IMR-90 (cell line): ENCODE results near the gene FAM124A. TPM values are rescaled to one million over a fixed set of nuclear protein-coding genes. Genes with fewer than 3 reads are reported as not detected.

Experiments
- ATAC-seq: fragments of 200-7000 bp; cut with Tn5 transposase; 2 replicates; pipeline ENCODE4 v1.9.1; 2020; ENCODE audit warnings: low read depth, mild to moderate bottlenecking, moderate library complexity
- BruUV-seq: library from RNA; stranded (reverse); fragments of 400-500 nt; replicated peaks from 2 replicates; lab custom pipeline; 2021; lab: Mats Ljungman, UMichigan
- CTCF ChIA-PET: fragments of 300-600 bp; formaldehyde crosslinking; extraction: SDS; loops from one replicate; lab custom pipeline; 2021; ENCODE audit warnings: antibody characterized with exemption; lab: Yijun Ruan, JAX
- POLR2A ChIA-PET: fragments of 300-600 bp; sonication (Branson Sonifier 250); formaldehyde crosslinking; loops from one replicate; lab custom pipeline; 2022; ENCODE audit warnings: antibody characterized with exemption; ENCODE audit not compliant: unreplicated experiment; lab: Charles Lee
- DNase-seq: peaks from one replicate; pipeline ENCODE4 v3.0.0; 2013
- H2AFZ ChIP-seq: replicated peaks from 2 replicates; pipeline ENCODE3; 2013; ENCODE audit warnings: low read length, mild to moderate bottlenecking; ENCODE audit not compliant: poor library complexity
- H2AK5ac ChIP-seq: 2 replicates; pipeline ENCODE4 v1.6.1; 2013; ENCODE audit warnings: low read depth, low read length, inconsistent platforms
- H2AK9ac ChIP-seq: replicated peaks from 2 replicates; pipeline ENCODE3; 2013; ENCODE audit warnings: mild to moderate bottlenecking, low read depth, low read length, moderate library complexity; ENCODE audit not compliant: poor library complexity
- H2BK120ac ChIP-seq: 2 replicates; pipeline ENCODE4 v1.6.1; 2013; ENCODE audit warnings: low read depth, low read length, inconsistent platforms
- H2BK15ac ChIP-seq: 3 replicates; pipeline ENCODE4 v1.6.1; 2013; ENCODE audit warnings: low read depth, low read length, inconsistent platforms
- H2BK20ac ChIP-seq: 2 replicates; pipeline ENCODE4 v1.6.1; 2013; ENCODE audit warnings: low read depth, mild to moderate bottlenecking, inconsistent platforms, low read length, moderate library complexity
- H2BK5ac ChIP-seq: 2 replicates; pipeline ENCODE4 v1.6.1; 2013; ENCODE audit warnings: mild to moderate bottlenecking, low read depth, low read length, inconsistent platforms; ENCODE audit not compliant: poor library complexity, severe bottlenecking
- H3K14ac ChIP-seq: replicated peaks from 2 replicates; pipeline ENCODE4 v1.6.1; 2013; ENCODE audit warnings: low read depth, low read length, inconsistent platforms
- H3K18ac ChIP-seq: 2 replicates; pipeline ENCODE4 v1.6.1; 2013; ENCODE audit warnings: low read depth, low read length, control low read depth
- H3K23ac ChIP-seq: 2 replicates; pipeline ENCODE4 v1.6.1; 2013; ENCODE audit warnings: low read depth, low read length, inconsistent platforms
- H3K27ac ChIP-seq: 2 replicates; pipeline ENCODE4 v1.5.1; 2013; ENCODE audit warnings: mild to moderate bottlenecking, control low read depth, low read length; ENCODE audit not compliant: insufficient read depth
- H3K27me3 ChIP-seq: 2 replicates; pipeline ENCODE4 v1.6.1; 2013; ENCODE audit warnings: low read length; ENCODE audit not compliant: control insufficient read depth, insufficient read depth
- H3K36me3 ChIP-seq: 2 replicates; pipeline ENCODE4 v1.6.1; 2013; ENCODE audit warnings: low read length, mixed read lengths; ENCODE audit not compliant: control insufficient read depth, insufficient read depth
- H3K4ac ChIP-seq: 2 replicates; pipeline ENCODE4 v1.6.1; 2013; ENCODE audit warnings: low read depth, low read length, inconsistent platforms
- H3K4me1 ChIP-seq: 2 replicates; pipeline ENCODE4 v1.6.1; 2013; ENCODE audit warnings: low read length, mixed read lengths; ENCODE audit not compliant: control insufficient read depth, insufficient read depth
- H3K4me2 ChIP-seq: 2 replicates; pipeline ENCODE4 v1.6.1; 2013; ENCODE audit warnings: low read depth, mild to moderate bottlenecking, control low read depth, low read length, moderate library complexity
- H3K4me3 ChIP-seq: 2 replicates; pipeline ENCODE4 v1.5.1; 2013; ENCODE audit warnings: low read depth, mild to moderate bottlenecking, control low read depth, low read length, moderate library complexity; ENCODE audit not compliant: insufficient read depth
- H3K56ac ChIP-seq: 2 replicates; pipeline ENCODE4 v1.6.1; 2013; ENCODE audit warnings: low read length, inconsistent platforms; ENCODE audit not compliant: insufficient read depth; ENCODE audit errors: extremely low read depth
- H3K79me1 ChIP-seq, 2 experiments: 2 replicates each; pipeline ENCODE4 v1.6.1; 2013; ENCODE audit warnings: low read length in 2 of 2, inconsistent platforms in 1 of 2, low read depth in 1 of 2
- H3K9ac ChIP-seq: 2 replicates; pipeline ENCODE4 v1.6.1; 2013; ENCODE audit warnings: low read depth, low read length, control low read depth
- H3K9me1 ChIP-seq: 2 replicates; pipeline ENCODE4 v1.6.1; 2013; ENCODE audit warnings: low read length, inconsistent platforms; ENCODE audit not compliant: insufficient read depth
- H3K9me3 ChIP-seq: 2 replicates; pipeline ENCODE4 v1.6.1; 2013; ENCODE audit warnings: low read length; ENCODE audit not compliant: control insufficient read depth, insufficient read depth
- H4K20me1 ChIP-seq: 2 replicates; pipeline ENCODE4 v1.6.1; 2013; ENCODE audit warnings: low read length, inconsistent platforms; ENCODE audit not compliant: insufficient read depth
- H4K5ac ChIP-seq: 2 replicates; pipeline ENCODE4 v1.6.1; 2013; ENCODE audit warnings: mild to moderate bottlenecking, low read depth, low read length, control low read depth
- H4K8ac ChIP-seq, 2 experiments: 2 replicates each; pipeline ENCODE4 v1.6.1; 2013; ENCODE audit warnings: low read depth in 2 of 2, low read length in 2 of 2, control low read depth in 1 of 2, inconsistent platforms in 1 of 2
- H4K91ac ChIP-seq: 2 replicates; pipeline ENCODE4 v1.6.1; 2013; ENCODE audit warnings: low read depth, low read length, inconsistent platforms; ENCODE audit not compliant: insufficient read depth
- BHLHE40 ChIP-seq: fragments of 150-350 bp; IDR thresholded peaks from 2 replicates; pipeline ENCODE4 v1.6.1; 2016; ENCODE audit warnings: mild to moderate bottlenecking, low read depth, low read length
- CEBPB ChIP-seq: IDR thresholded peaks from 2 replicates; pipeline ENCODE4 v1.6.1; 2012; ENCODE audit warnings: low read depth, low read length, improper control_type of control experiment
- CHD1 ChIP-seq: IDR thresholded peaks from 2 replicates; pipeline ENCODE4 v1.6.1; 2012; ENCODE audit warnings: low read depth, low read length, improper control_type of control experiment
- FOS ChIP-seq: fragments of 150-350 bp; IDR thresholded peaks from 2 replicates; pipeline ENCODE4 v1.6.1; 2016; ENCODE audit warnings: low read depth, low read length
- MAFK ChIP-seq: IDR thresholded peaks from 2 replicates; pipeline ENCODE4 v1.6.1; 2012; ENCODE audit warnings: low read depth, low read length, improper control_type of control experiment
- MAZ ChIP-seq: IDR thresholded peaks from 2 replicates; pipeline ENCODE4 v1.6.1; 2012; ENCODE audit warnings: low read depth, mild to moderate bottlenecking, low read length, improper control_type of control experiment, moderate library complexity, borderline replicate concordance
- MXI1 ChIP-seq: IDR thresholded peaks from 2 replicates; pipeline ENCODE4 v1.6.1; 2012; ENCODE audit warnings: low read depth, mild to moderate bottlenecking, low read length, moderate library complexity, borderline replicate concordance
- NFE2L2 ChIP-seq: fragments of 150-350 bp; IDR thresholded peaks from 2 replicates; pipeline ENCODE4 v1.6.1; 2016; ENCODE audit warnings: low read depth, mild to moderate bottlenecking, low read length
- POLR2A ChIP-seq: IDR thresholded peaks from 2 replicates; pipeline ENCODE4 v1.6.1; 2012; ENCODE audit warnings: mild to moderate bottlenecking, low read depth, low read length
- RCOR1 ChIP-seq: IDR thresholded peaks from 2 replicates; pipeline ENCODE4 v1.6.1; 2012; ENCODE audit warnings: mild to moderate bottlenecking, low read length, improper control_type of control experiment; ENCODE audit not compliant: insufficient replicate concordance
- RFX5 ChIP-seq: IDR thresholded peaks from 2 replicates; pipeline ENCODE4 v1.8.0; 2012; ENCODE audit warnings: low read depth, mild to moderate bottlenecking, low read length, moderate library complexity
- SMC3 ChIP-seq: fragments of 150-350 bp; IDR thresholded peaks from 2 replicates; pipeline ENCODE4 v1.6.1; 2016; ENCODE audit warnings: low read depth, mild to moderate bottlenecking, antibody characterized with exemption, low read length, moderate library complexity
- WGBS, 2 experiments: methylation state at CpG; one replicate each; pipeline versions ENCODE4 v1.1.5 to v1.1.7; 2013; ENCODE audit warnings: missing lambda C conversion rate in 2 of 2; ENCODE audit not compliant: insufficient read length in 1 of 2; ENCODE audit errors: extremely low coverage in 2 of 2; 5-methylcytosine and 5-hydroxymethylcytosine counted together
- dilution Hi-C: fragments of 300-500 bp; cut with HindIII; formaldehyde crosslinking; loops from one replicate; pipeline ENCODE4 v1.14.3; 2018; ENCODE audit warnings: low sequenced_read_pairs; ENCODE audit not compliant: unreplicated experiment
- in situ Hi-C: fragments of 300-500 bp; cut with MboI; formaldehyde crosslinking; loops from 3 replicates; pipeline ENCODE4 v1.14.3; 2019; ENCODE audit warnings: low sequenced_read_pairs, inconsistent platforms, mixed read lengths
- intact Hi-C: fragments of 100-400 bp; cut with micrococcal nuclease; formaldehyde crosslinking; loops from 2 replicates; pipeline ENCODE4 v1.10.0; 2022
- polyA plus RNA-seq, 3 experiments: library from polyadenylated mRNA; depleted of rRNA; stranded (reverse); fragments of >200 nt; gene quantifications; 2 replicates each; pipeline ENCODE4 v1.2.3, GENCODE V29; 2012; ENCODE audit warnings: low replicate concordance in 1 of 3
- total RNA-seq: library from RNA; depleted of rRNA; stranded (reverse); fragments of >200 nt; gene quantifications from 2 replicates; pipeline ENCODE4 v1.2.3, GENCODE V29; 2012
- TF ChIP-seq, protein P1 (sequence below): fragments of 150-350 bp; IDR thresholded peaks from 2 replicates; pipeline ENCODE4 v1.6.1; 2016; ENCODE audit warnings: low read depth, mild to moderate bottlenecking, low read length, moderate library complexity, borderline replicate concordance
- TF ChIP-seq, protein P2 (sequence below): conservative IDR thresholded peaks from 2 replicates; pipeline ENCODE4 v1.5.1; 2012; ENCODE audit warnings: mild to moderate bottlenecking, low read depth, low read length, improper control_type of control experiment

Gene FAM124A
- total and polyA plus RNA-seq, 2 of the 4 experiments (the other 2 are of a cell fraction): 0.03 TPM; not detected in 1

DNA sequence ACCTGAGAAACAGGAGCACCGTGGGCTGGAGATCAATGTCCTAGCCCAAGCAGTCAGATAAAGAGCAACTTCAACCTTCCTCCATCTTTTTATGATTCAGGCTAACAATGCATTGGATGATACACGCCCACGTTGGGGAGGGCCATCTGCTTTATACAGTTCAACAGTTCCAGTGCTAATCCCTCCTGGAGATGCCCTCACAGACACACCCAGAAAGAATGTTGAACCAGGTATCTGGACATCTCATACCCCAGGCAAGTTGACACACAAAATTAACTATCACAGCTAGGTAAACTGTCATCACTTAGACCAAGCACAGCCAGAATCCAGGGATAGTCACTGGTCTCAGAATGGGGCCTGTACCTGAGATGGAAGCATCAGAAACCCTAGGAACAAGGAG lies 96.7 kb downstream of the FAM124A start:
- Histone ChIP-seq H2AK5ac (no peak overlapping the region), H4K20me1 (no peaks in the 10 kb centered on the region), H3K14ac (no peak overlapping the region), H3K9me1 (no peaks in the 10 kb centered on the region), H3K4me2 (no peak overlapping the region), H3K9ac (no peak overlapping the region), H3K36me3 (no peaks in the 10 kb centered on the region), H3K27ac (no peak overlapping the region), H3K79me1 (no peaks in the 10 kb centered on the region), H2BK20ac (no peak overlapping the region), H4K5ac (no peak overlapping the region), H3K56ac (no peak overlapping the region), H3K4ac (no peak overlapping the region), H3K9me3 (no peaks in the 10 kb centered on the region), H4K91ac (no peak overlapping the region), H3K18ac (no peak overlapping the region), H3K4me1 (peaks cover 2% of the 10 kb centered on the region; the same call in 1 of the 2 replicates), H2AFZ (no peak overlapping the region), H3K23ac (no peak overlapping the region), H3K27me3 (peaks cover 15% of the 10 kb centered on the region), H4K8ac (no peak overlapping the region), H2AK9ac (no peak overlapping the region), H3K4me3 (no peak overlapping the region), H2BK5ac (no peak overlapping the region), H2BK15ac (no peak overlapping the region), H2BK120ac (no peak overlapping the region)
- TF ChIP-seq MXI1 (no peak), RCOR1 (no peak), SMC3 (no peak), NFE2L2 (no peak), BHLHE40 (no peak), FOS (no peak), CHD1 (no peak), CEBPB (no peak), MAZ (no peak), RFX5 (no peak), POLR2A (no peak), MAFK (no peak)
- TF ChIP-seq, protein P1, sequence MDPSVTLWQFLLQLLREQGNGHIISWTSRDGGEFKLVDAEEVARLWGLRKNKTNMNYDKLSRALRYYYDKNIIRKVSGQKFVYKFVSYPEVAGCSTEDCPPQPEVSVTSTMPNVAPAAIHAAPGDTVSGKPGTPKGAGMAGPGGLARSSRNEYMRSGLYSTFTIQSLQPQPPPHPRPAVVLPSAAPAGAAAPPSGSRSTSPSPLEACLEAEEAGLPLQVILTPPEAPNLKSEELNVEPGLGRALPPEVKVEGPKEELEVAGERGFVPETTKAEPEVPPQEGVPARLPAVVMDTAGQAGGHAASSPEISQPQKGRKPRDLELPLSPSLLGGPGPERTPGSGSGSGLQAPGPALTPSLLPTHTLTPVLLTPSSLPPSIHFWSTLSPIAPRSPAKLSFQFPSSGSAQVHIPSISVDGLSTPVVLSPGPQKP: no peak
- TF ChIP-seq, protein P2, sequence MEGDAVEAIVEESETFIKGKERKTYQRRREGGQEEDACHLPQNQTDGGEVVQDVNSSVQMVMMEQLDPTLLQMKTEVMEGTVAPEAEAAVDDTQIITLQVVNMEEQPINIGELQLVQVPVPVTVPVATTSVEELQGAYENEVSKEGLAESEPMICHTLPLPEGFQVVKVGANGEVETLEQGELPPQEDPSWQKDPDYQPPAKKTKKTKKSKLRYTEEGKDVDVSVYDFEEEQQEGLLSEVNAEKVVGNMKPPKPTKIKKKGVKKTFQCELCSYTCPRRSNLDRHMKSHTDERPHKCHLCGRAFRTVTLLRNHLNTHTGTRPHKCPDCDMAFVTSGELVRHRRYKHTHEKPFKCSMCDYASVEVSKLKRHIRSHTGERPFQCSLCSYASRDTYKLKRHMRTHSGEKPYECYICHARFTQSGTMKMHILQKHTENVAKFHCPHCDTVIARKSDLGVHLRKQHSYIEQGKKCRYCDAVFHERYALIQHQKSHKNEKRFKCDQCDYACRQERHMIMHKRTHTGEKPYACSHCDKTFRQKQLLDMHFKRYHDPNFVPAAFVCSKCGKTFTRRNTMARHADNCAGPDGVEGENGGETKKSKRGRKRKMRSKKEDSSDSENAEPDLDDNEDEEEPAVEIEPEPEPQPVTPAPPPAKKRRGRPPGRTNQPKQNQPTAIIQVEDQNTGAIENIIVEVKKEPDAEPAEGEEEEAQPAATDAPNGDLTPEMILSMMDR: no peak
- dilution Hi-C loops: no loop called here
- ChIA-PET POLR2A (no interaction called here), CTCF (no interaction called here)
- BruUV-seq: no TSS peak
- 56% methylated on average over 2 of the region's 3 CpGs; no CpG with 5 or more reads in 1 of the 2 experiments for WGBS, 2 experiments
- in situ Hi-C loops: no loop called here
- intact Hi-C loops: no loop called here
- DNase-seq (no peak), ATAC-seq (no peak)
